Measurements from ENCODE around the gene CCDC28B. TPM values are rescaled to one million over a fixed set of nuclear protein-coding genes. Genes with fewer than 3 reads are reported as not detected.

The CCDC28B gene
- total RNA-seq, 2 experiments from 2014 or later = 33.0 to 43.3 TPM

GRCh38 chr1:32216566-32216965 is 16.2 kb downstream of the CCDC28B start:
- Mint-ChIP-seq H3K4me3 (no peak overlapping the region), H3K4me1 (peaks cover 17% of the 10 kb centered on the region), H3K27ac (peak overlapping the region; percentile 51), H3K36me3 (no peaks in the 10 kb centered on the region), H3K9me3 (ENCODE audit: low read depth) (no peaks in the 10 kb centered on the region), H3K27me3 (no peaks in the 10 kb centered on the region)
- DNase-seq (no peak), ATAC-seq (no peak)
- CTCF ChIA-PET = interaction anchor here (0.8 to 4.4 kb wide), 24 partner anchors 7 to 218 kb away, joined by 3 to 99 read pairs (median 8); partner anchors contain the start of genes CCDC28B, FAM167B, HDAC1 and IQCC

- H3K27me3 Mint-ChIP-seq = no peaks in the 10 kb centered on the region
- peaks cover 32% of the 10 kb centered on the region for H3K4me1 Mint-ChIP-seq
- no peak overlapping the region for H3K27ac Mint-ChIP-seq
- H3K4me3 Mint-ChIP-seq = no peak overlapping the region
- CTCF ChIA-PET = interaction anchor here (0.7 to 2.1 kb wide), 4 partner anchors 9 to 40 kb away, joined by 3 to 8 read pairs (median 3); no protein-coding TSS in a partner anchor
- ATAC-seq = no peak
- no peaks in the 10 kb centered on the region for H3K9me3 Mint-ChIP-seq (ENCODE audit: low read depth)
- H3K36me3 Mint-ChIP-seq = peaks cover 2% of the 10 kb centered on the region
- DNase-seq = no peak
Measured at GRCh38 chr1:32219022-32219421, 18.6 kb downstream of the CCDC28B start.

GRCh38 chr1:32220746-32221580 is 20.6 kb downstream of the CCDC28B start:
- Mint-ChIP-seq H3K4me1 (peaks cover 36% of the 10 kb centered on the region), H3K9me3 (ENCODE audit: low read depth) (no peaks in the 10 kb centered on the region), H3K4me3 (peak overlapping the region; percentile 97), H3K36me3 (peaks cover 12% of the 10 kb centered on the region), H3K27me3 (no peaks in the 10 kb centered on the region), H3K27ac (peak overlapping the region; percentile 97)
- DNase-seq = no peak
- no peak for ATAC-seq
- CTCF ChIA-PET = interaction anchor here (0.9 to 1.8 kb wide), 4 partner anchors 15 to 70 kb away, joined by 3 to 5 read pairs (median 3); partner anchors contain the start of gene IQCC

GRCh38 chr1:32221581-32221979 is 21.2 kb downstream of the CCDC28B start:
- ATAC-seq = no peak
- Mint-ChIP-seq H3K9me3 (ENCODE audit: low read depth) (no peaks in the 10 kb centered on the region), H3K27ac (peak overlapping the region; percentile 97)

GRCh38 chr1:32221980-32222755 is 21.8 kb downstream of the CCDC28B start, which contains the start of the genes EIF3I and TMEM234:
Gene EIF3I (plus strand): TSS chr1:32222407. CDS start chr1:32222442, 35 bp downstream.
Gene TMEM234 (minus strand): TSS chr1:32222353. CDS start chr1:32222322, 31 bp downstream.
- Mint-ChIP-seq H3K27me3 (no peaks in the 10 kb centered on the region), H3K36me3 (peaks cover 16% of the 10 kb centered on the region), H3K27ac (peak within 1 kb of the TSS; percentile 97), H3K9me3 (ENCODE audit: low read depth) (no peaks in the 10 kb centered on the region), H3K4me1 (peaks cover 33% of the 10 kb centered on the region), H3K4me3 (peak within 1 kb of the TSS; percentile 97)
- peak; percentile 90 for ATAC-seq
- CTCF ChIA-PET = interaction anchor here (0.9 to 1.8 kb wide), 3 partner anchors 16 to 178 kb away, joined by 3 to 14 read pairs (median 5); partner anchors contain the start of gene IQCC
- peak; percentile 96 for DNase-seq

More at GRCh38 chr1:32221581-32221979, 21.2 kb downstream of the CCDC28B start:
- Mint-ChIP-seq H3K36me3 (peaks cover 16% of the 10 kb centered on the region), H3K4me3 (peak overlapping the region; percentile 97), H3K4me1 (peaks cover 33% of the 10 kb centered on the region), H3K27me3 (no peaks in the 10 kb centered on the region)
- CTCF ChIA-PET = interaction anchor here (1.8 kb wide), 1 partner anchor 16 kb away, joined by 5 read pairs; the partner anchor contains the start of gene IQCC
- no peak for DNase-seq

- Mint-ChIP-seq H3K36me3 (peaks cover 31% of the 10 kb centered on the region), H3K27ac (peak overlapping the region; percentile 97), H3K27me3 (no peaks in the 10 kb centered on the region), H3K4me1 (peaks cover 33% of the 10 kb centered on the region), H3K9me3 (ENCODE audit: low read depth) (no peaks in the 10 kb centered on the region), H3K4me3 (peak overlapping the region; percentile 97)
- no peak for ATAC-seq
- CTCF ChIA-PET = interaction anchor here (0.7 to 1.8 kb wide), 5 partner anchors 8 to 158 kb away, joined by 3 to 14 read pairs (median 4); partner anchors contain the start of gene HDAC1
- no peak for DNase-seq
Measured at GRCh38 chr1:32223683-32224082, 23.3 kb downstream of the CCDC28B start.

- Mint-ChIP-seq H3K36me3 (peaks cover 36% of the 10 kb centered on the region), H3K9me3 (ENCODE audit: low read depth) (no peaks in the 10 kb centered on the region), H3K4me3 (peak overlapping the region; percentile 9), H3K4me1 (peaks cover 33% of the 10 kb centered on the region), H3K27ac (peak overlapping the region; percentile 9), H3K27me3 (no peaks in the 10 kb centered on the region)
- CTCF ChIA-PET = interaction anchor here (0.9 to 1.8 kb wide), 5 partner anchors 9 to 67 kb away, joined by 3 to 14 read pairs (median 4); partner anchors contain the start of genes FAM167B and HDAC1
- no peak for DNase-seq
- ATAC-seq = no peak
Measured at GRCh38 chr1:32224285-32224684, 23.9 kb downstream of the CCDC28B start.

GRCh38 chr1:32228771-32229170 is 28.4 kb downstream of the CCDC28B start:
- CTCF ChIA-PET = interaction anchor here (0.9 to 1.9 kb wide), 3 partner anchors 10 to 21 kb away, joined by 3 to 10 read pairs (median 5); no protein-coding TSS in a partner anchor
- Mint-ChIP-seq H3K27me3 (no peaks in the 10 kb centered on the region), H3K36me3 (peaks cover 38% of the 10 kb centered on the region), H3K9me3 (ENCODE audit: low read depth) (no peaks in the 10 kb centered on the region), H3K27ac (no peak overlapping the region), H3K4me3 (no peak overlapping the region), H3K4me1 (peaks cover 7% of the 10 kb centered on the region)
- DNase-seq (no peak), ATAC-seq (no peak)

- H3K27me3 Mint-ChIP-seq = no peaks in the 10 kb centered on the region
- H3K36me3 Mint-ChIP-seq = peaks cover 23% of the 10 kb centered on the region
- no peak overlapping the region for H3K4me3 Mint-ChIP-seq
- ATAC-seq (no peak), DNase-seq (no peak)
- no peaks in the 10 kb centered on the region for H3K9me3 Mint-ChIP-seq (ENCODE audit: low read depth)
- no peak overlapping the region for H3K27ac Mint-ChIP-seq
- H3K4me1 Mint-ChIP-seq = no peaks in the 10 kb centered on the region
- CTCF ChIA-PET = interaction anchor here (0.9 to 1.8 kb wide), 3 partner anchors 9 to 19 kb away, joined by 3 to 5 read pairs (median 3); partner anchors contain the start of gene LCK
Measured at GRCh38 chr1:32231843-32232432, 31.5 kb downstream of the CCDC28B start.

- Mint-ChIP-seq H3K4me3 (no peak overlapping the region), H3K27ac (no peak overlapping the region), H3K4me1 (no peaks in the 10 kb centered on the region), H3K27me3 (no peaks in the 10 kb centered on the region), H3K9me3 (ENCODE audit: low read depth) (no peaks in the 10 kb centered on the region), H3K36me3 (peaks cover 17% of the 10 kb centered on the region)
- no peak for DNase-seq
- ATAC-seq = no peak
- CTCF ChIA-PET = interaction anchor here (0.9 to 1.8 kb wide), 2 partner anchors 8 to 17 kb away, joined by 3 to 5 read pairs; no protein-coding TSS in a partner anchor
Measured at GRCh38 chr1:32232558-32233304, 32.3 kb downstream of the CCDC28B start.

GRCh38 chr1:32234792-32235191 is 34.4 kb downstream of the CCDC28B start:
- no peak for DNase-seq
- no peaks in the 10 kb centered on the region for H3K4me1 Mint-ChIP-seq
- ATAC-seq = no peak
- H3K27me3 Mint-ChIP-seq = no peaks in the 10 kb centered on the region
- no peaks in the 10 kb centered on the region for H3K9me3 Mint-ChIP-seq (ENCODE audit: low read depth)
- H3K4me3 Mint-ChIP-seq = no peak overlapping the region
- no peak overlapping the region for H3K27ac Mint-ChIP-seq
- CTCF ChIA-PET = interaction anchor here (1.0 to 7.2 kb wide), 3 partner anchors 13 to 19 kb away, joined by 3 to 87 read pairs (median 10); partner anchors contain the start of genes FAM167B and LCK
- peaks cover 2% of the 10 kb centered on the region for H3K36me3 Mint-ChIP-seq

GRCh38 chr1:32239337-32239736 is 38.9 kb downstream of the CCDC28B start:
- Mint-ChIP-seq H3K27me3 (no peaks in the 10 kb centered on the region), H3K4me1 (peaks cover 21% of the 10 kb centered on the region), H3K27ac (no peak overlapping the region), H3K4me3 (no peak overlapping the region), H3K9me3 (ENCODE audit: low read depth) (no peaks in the 10 kb centered on the region), H3K36me3 (no peaks in the 10 kb centered on the region)
- ATAC-seq (no peak), DNase-seq (no peak)
- CTCF ChIA-PET = interaction anchor here (1.0 to 7.2 kb wide), 8 partner anchors 10 to 133 kb away, joined by 3 to 87 read pairs (median 4); partner anchors contain the start of genes FAM167B and LCK

Data from activated CD8-positive, alpha-beta memory T cell treated with anti-CD3 and anti-CD28 coated beads, Interleukin-2, amount 10 ng/mL, durations not matched to agents 7 days and 5 days (primary cell).